Loucy (cell line): Measurements from ENCODE around the gene LRBA.

Source experiments
- H2AFZ ChIP-seq: fragments of 200-600 bp; sonication (generic); 2 replicates; pipeline ENCODE4 v1.6.0; 2016; ENCODE audit warnings: antibody characterized with exemption, mild to moderate bottlenecking, low read length, moderate library complexity
- H3F3A ChIP-seq: fragments of 200-600 bp; 2 replicates; pipeline ENCODE4 v1.6.0; 2016; ENCODE audit warnings: antibody characterized with exemption, low read depth, mild to moderate bottlenecking
- H3K27me3 ChIP-seq: fragments of 200-600 bp; sonication (generic); 2 replicates; pipeline ENCODE4 v1.6.1; 2014; ENCODE audit warnings: low read length, mild to moderate bottlenecking; ENCODE audit not compliant: insufficient read depth, poor library complexity, severe bottlenecking
- H3K36me3 ChIP-seq: fragments of 200-600 bp; sonication (generic); 2 replicates; pipeline ENCODE4 v1.6.1; 2016; ENCODE audit warnings: low read length; ENCODE audit not compliant: insufficient read depth
- H3K4me1 ChIP-seq: fragments of 200-600 bp; sonication (generic); 2 replicates; pipeline ENCODE4 v1.5.1; 2014; ENCODE audit warnings: low read length, mild to moderate bottlenecking; ENCODE audit not compliant: insufficient read depth, poor library complexity, severe bottlenecking
- H3K4me2 ChIP-seq: fragments of 200-600 bp; sonication (generic); 2 replicates; pipeline ENCODE4 v1.6.0; 2014; ENCODE audit warnings: antibody characterized with exemption, low read length, low read depth, mild to moderate bottlenecking; ENCODE audit not compliant: poor library complexity, severe bottlenecking
- H3K4me3 ChIP-seq: fragments of 200-600 bp; sonication (generic); 2 replicates; pipeline ENCODE4 v1.5.1; 2014; ENCODE audit warnings: low read length, mild to moderate bottlenecking, mixed read lengths; ENCODE audit not compliant: poor library complexity, severe bottlenecking
- H3K79me2 ChIP-seq: fragments of 200-600 bp; sonication (generic); 2 replicates; pipeline ENCODE4 v1.6.1; 2014; ENCODE audit warnings: low read length; ENCODE audit not compliant: insufficient read depth
- H3K9ac ChIP-seq: fragments of 200-600 bp; sonication (generic); 2 replicates; pipeline ENCODE4 v1.6.0; 2014; ENCODE audit warnings: mild to moderate bottlenecking, low read depth, low read length, moderate library complexity; ENCODE audit not compliant: poor library complexity, severe bottlenecking
- H3K9me2 ChIP-seq: fragments of 200-600 bp; sonication (generic); replicated peaks from 2 replicates; pipeline ENCODE4 v1.6.1; 2016; ENCODE audit warnings: low read depth, low read length, mixed read lengths
- H3K9me3 ChIP-seq: fragments of 200-600 bp; sonication (generic); 2 replicates; pipeline ENCODE4 v1.6.1; 2014; ENCODE audit warnings: mild to moderate bottlenecking, antibody characterized with exemption, low read length, low read depth; ENCODE audit not compliant: insufficient read depth
- H4K20me1 ChIP-seq: fragments of 200-600 bp; sonication (generic); 2 replicates; pipeline ENCODE4 v1.6.0; 2014; ENCODE audit warnings: antibody characterized with exemption, low read length, mild to moderate bottlenecking; ENCODE audit not compliant: insufficient read depth, poor library complexity, severe bottlenecking
- EZH2phosphoT487 ChIP-seq: fragments of 200-600 bp; IDR thresholded peaks from 2 replicates; pipeline ENCODE4 v1.6.1; 2018; ENCODE audit warnings: antibody characterized with exemption, mild to moderate bottlenecking, moderate library complexity, borderline replicate concordance
- TF ChIP-seq, protein P1 (sequence below): fragments of 200-600 bp; sonication (generic); conservative IDR thresholded peaks from 2 replicates; pipeline ENCODE4 v1.5.1; 2014; ENCODE audit warnings: mild to moderate bottlenecking, antibody characterized with exemption, low read length

The LRBA gene

DNA sequence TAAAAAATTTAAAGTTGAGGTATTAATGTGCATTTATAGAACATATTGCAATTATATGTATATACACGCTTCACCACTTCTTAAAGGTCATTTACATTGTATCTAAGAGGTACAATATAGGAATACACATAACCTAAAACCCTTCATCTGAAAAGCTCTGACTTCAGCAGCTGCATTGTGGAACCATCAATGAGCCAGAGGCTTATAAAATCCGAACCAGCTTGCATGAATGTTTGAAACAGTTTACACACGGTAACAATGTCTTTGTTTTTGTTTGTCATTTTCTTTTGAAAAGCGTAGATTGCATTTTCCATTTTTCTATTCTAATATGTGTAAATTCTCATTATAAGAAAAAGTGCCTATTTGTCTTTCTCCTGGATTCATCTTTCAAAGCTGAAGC is 715.3 kb downstream of the LRBA start:
- H3K4me1 ChIP-seq = no peaks in the 10 kb centered on the region
- no peak overlapping the region for H3K9ac ChIP-seq

DNA sequence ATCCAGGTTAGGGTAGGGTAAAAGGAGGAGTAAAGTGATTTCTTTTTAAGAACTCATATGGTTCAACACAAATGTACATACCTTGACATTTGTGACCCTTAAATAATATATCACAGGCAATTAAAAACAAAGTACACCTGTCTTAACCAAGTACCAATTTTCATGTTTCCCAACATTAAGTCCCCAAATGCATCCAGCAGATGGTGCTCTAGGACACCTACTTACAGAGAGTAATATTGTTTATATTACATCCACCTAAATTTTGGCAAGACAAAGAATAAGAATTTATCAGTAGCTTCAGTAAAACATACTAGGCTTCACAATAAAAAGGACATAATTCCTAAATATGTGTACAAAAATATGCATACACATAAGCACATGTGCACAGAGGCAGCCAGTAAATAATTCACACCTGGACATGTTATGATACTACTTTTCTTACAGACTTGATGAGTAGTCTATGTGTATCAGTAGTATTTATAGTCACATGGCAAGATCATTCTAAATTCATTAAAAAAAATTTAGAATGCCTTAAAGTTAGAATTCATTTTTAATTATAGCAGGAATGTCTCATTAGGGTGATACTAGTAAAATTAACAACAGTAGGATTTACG is 717.1 kb downstream of the LRBA start:
- Histone ChIP-seq H4K20me1 (no peaks in the 10 kb centered on the region), H3K4me2 (no peak overlapping the region), H3K9me3 (no peaks in the 10 kb centered on the region), H3K36me3 (no peaks in the 10 kb centered on the region), H3K4me1 (no peaks in the 10 kb centered on the region), H3K4me3 (no peak overlapping the region), H3F3A (no peaks in the 10 kb centered on the region), H3K9me2 (no peaks in the 10 kb centered on the region), H3K79me2 (no peaks in the 10 kb centered on the region), H2AFZ (no peak overlapping the region), H3K9ac (no peak overlapping the region), H3K27me3 (no peaks in the 10 kb centered on the region)
- no peak for TF ChIP-seq EZH2phosphoT487
- TF ChIP-seq, protein P1, sequence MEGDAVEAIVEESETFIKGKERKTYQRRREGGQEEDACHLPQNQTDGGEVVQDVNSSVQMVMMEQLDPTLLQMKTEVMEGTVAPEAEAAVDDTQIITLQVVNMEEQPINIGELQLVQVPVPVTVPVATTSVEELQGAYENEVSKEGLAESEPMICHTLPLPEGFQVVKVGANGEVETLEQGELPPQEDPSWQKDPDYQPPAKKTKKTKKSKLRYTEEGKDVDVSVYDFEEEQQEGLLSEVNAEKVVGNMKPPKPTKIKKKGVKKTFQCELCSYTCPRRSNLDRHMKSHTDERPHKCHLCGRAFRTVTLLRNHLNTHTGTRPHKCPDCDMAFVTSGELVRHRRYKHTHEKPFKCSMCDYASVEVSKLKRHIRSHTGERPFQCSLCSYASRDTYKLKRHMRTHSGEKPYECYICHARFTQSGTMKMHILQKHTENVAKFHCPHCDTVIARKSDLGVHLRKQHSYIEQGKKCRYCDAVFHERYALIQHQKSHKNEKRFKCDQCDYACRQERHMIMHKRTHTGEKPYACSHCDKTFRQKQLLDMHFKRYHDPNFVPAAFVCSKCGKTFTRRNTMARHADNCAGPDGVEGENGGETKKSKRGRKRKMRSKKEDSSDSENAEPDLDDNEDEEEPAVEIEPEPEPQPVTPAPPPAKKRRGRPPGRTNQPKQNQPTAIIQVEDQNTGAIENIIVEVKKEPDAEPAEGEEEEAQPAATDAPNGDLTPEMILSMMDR = peak; percentile 84

More for the DNA sequence above, 715.3 kb downstream of the LRBA start:
- no peaks in the 10 kb centered on the region for H3K27me3 ChIP-seq
- H2AFZ ChIP-seq = no peak overlapping the region
- no peaks in the 10 kb centered on the region for H3F3A ChIP-seq
- no peak overlapping the region for H3K4me2 ChIP-seq
- TF ChIP-seq EZH2phosphoT487 = no peak
- TF ChIP-seq, protein P1 = no peak
- no peaks in the 10 kb centered on the region for H4K20me1 ChIP-seq
- H3K79me2 ChIP-seq = no peaks in the 10 kb centered on the region
- no peaks in the 10 kb centered on the region for H3K9me2 ChIP-seq
- no peaks in the 10 kb centered on the region for H3K36me3 ChIP-seq
- H3K4me3 ChIP-seq = no peak overlapping the region
- H3K9me3 ChIP-seq = no peaks in the 10 kb centered on the region

DNA sequence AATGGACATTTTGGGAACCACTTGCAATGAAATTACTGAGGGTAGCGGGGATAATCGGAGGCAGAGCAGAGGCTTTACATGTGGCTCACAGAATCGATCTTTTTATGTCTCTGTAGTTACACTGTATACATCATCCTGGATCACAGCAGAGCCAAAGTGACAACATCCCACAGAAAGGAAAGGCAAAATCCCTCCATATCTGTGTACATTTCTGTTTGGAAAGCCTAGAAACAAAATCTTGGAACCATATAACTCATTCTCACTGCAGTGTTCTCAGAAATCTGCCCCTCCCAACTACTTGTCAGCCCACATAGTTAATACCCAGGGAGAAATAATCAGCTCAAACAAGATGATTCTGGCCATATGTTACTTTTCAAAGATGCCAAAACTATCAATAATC is 725.2 kb downstream of the LRBA start:
- peaks cover 4% of the 10 kb centered on the region for H3K4me1 ChIP-seq
- no peaks in the 10 kb centered on the region for H3F3A ChIP-seq
- H4K20me1 ChIP-seq = no peaks in the 10 kb centered on the region
- TF ChIP-seq, protein P1 = no peak
- TF ChIP-seq EZH2phosphoT487 = no peak
- no peak overlapping the region for H3K9ac ChIP-seq
- H2AFZ ChIP-seq = no peak overlapping the region
- H3K9me3 ChIP-seq = no peaks in the 10 kb centered on the region; the same call in 1 of the 2 replicates
- no peaks in the 10 kb centered on the region for H3K27me3 ChIP-seq
- no peak overlapping the region for H3K4me3 ChIP-seq
- no peaks in the 10 kb centered on the region for H3K79me2 ChIP-seq
- H3K9me2 ChIP-seq = no peaks in the 10 kb centered on the region
- no peak overlapping the region for H3K4me2 ChIP-seq
- H3K36me3 ChIP-seq = no peaks in the 10 kb centered on the region
